ENCODE results near the gene ZNF800.
"Not testable (repeated sequence)": the region's sequence is repeated elsewhere in the genome, so short reads cannot be mapped to it uniquely, and the experiment has no call there.

The ZNF800 gene

GRCh38 chr7:127392566-127393367 lies at the start of gene ZNF800:
ZNF800 (minus strand) TSS chr7:127392708; CDS start chr7:127391557, 1,151 bp downstream.
- DNase-seq = peak; percentile 91

- DNase-seq = no peak
Observed at GRCh38 chr7:127440206-127440605, 47.7 kb upstream of the ZNF800 start.

GRCh38 chr7:127438836-127439235 lies 46.3 kb upstream of the ZNF800 start:
- no peak for DNase-seq

GRCh38 chr7:127437837-127438236 lies 45.3 kb upstream of the ZNF800 start:
- no peak for DNase-seq

- no peak for DNase-seq
Observed at GRCh38 chr7:127437241-127437640, 44.7 kb upstream of the ZNF800 start.

GRCh38 chr7:127429281-127429680 lies 36.8 kb upstream of the ZNF800 start:
- DNase-seq = not testable (repeated sequence)

GRCh38 chr7:127419196-127419595 lies 26.7 kb upstream of the ZNF800 start:
- DNase-seq = no peak

- no peak for DNase-seq
Observed at GRCh38 chr7:127418459-127418858, 26.0 kb upstream of the ZNF800 start.

- DNase-seq = no peak
Observed at GRCh38 chr7:127417346-127417745, 24.8 kb upstream of the ZNF800 start.

GRCh38 chr7:127415060-127415742 lies 22.7 kb upstream of the ZNF800 start:
- no peak for DNase-seq

- DNase-seq = no peak
Observed at GRCh38 chr7:127413962-127414361, 21.5 kb upstream of the ZNF800 start.

- DNase-seq = no peak
Observed at GRCh38 chr7:127413326-127413725, 20.8 kb upstream of the ZNF800 start.

GRCh38 chr7:127411176-127411575 lies 18.7 kb upstream of the ZNF800 start:
- DNase-seq = no peak

GRCh38 chr7:127409629-127410028 lies 17.1 kb upstream of the ZNF800 start:
- no peak for DNase-seq

- DNase-seq = no peak
Observed at GRCh38 chr7:127404286-127405072, 12.0 kb upstream of the ZNF800 start.

GRCh38 chr7:127396184-127396583 lies 3.7 kb upstream of the ZNF800 start:
- no peak for DNase-seq

- DNase-seq = peak; percentile 46
Observed at GRCh38 chr7:127395104-127395503, 2.6 kb upstream of the ZNF800 start.

GRCh38 chr7:127393368-127394058 lies 1.0 kb upstream of the ZNF800 start:
- no peak for DNase-seq

GRCh38 chr7:127392182-127392565 lies 334 bp downstream of the ZNF800 start:
- DNase-seq = peak; percentile 74

GRCh38 chr7:127391591-127392181 lies 822 bp downstream of the ZNF800 start:
- DNase-seq = peak; percentile 55

- DNase-seq = no peak
Observed at GRCh38 chr7:127390817-127391590, 1.5 kb downstream of the ZNF800 start.
